ENCODE data around the gene ARHGEF19. TPM values are rescaled to one million over a fixed set of nuclear protein-coding genes. Genes with fewer than 3 reads are reported as not detected.

ARHGEF19 gene
- polyA plus RNA-seq, 6 donors from 2014 or later = 7.0 to 10.8 (median 8.1) TPM

DNA sequence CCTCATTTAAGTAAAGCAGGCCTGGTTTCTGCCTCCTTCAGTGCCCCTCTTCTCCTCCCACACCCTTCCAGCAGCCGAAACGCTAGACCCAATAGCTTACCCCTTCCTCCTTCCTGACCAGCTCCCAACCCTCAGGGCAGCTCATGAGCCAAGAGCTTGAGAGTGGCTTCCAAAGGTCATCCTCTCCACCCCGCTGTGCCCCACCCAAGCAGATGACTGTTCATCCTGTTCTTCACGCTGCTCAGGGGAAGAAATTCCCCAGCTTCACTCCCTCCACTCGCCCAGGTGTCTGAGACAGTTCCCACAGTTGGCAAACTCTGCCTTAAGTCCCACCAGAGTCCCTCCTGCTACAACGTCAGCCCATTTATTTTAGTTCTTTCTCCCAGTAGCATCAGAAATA lies 23.4 kb downstream of the ARHGEF19 start:
- Mint-ChIP-seq H3K9me3 (no peaks in the 10 kb centered on the region), H3K27me3 (peaks cover 17 to 33% (median 19%) of the 10 kb centered on the region in 3 donors), H3K36me3 (no peaks in the 10 kb centered on the region), H3K4me1 (peaks cover 0 to 3% (median 0%) of the 10 kb centered on the region in 3 donors), H3K27ac (peak overlapping the region in 1 of 6 donors; percentile 9), H3K4me3 (no peak overlapping the region)
- DNase-seq = no peak
- no peak for ATAC-seq (ENCODE audit: low read depth in 2 of 2)

DNA sequence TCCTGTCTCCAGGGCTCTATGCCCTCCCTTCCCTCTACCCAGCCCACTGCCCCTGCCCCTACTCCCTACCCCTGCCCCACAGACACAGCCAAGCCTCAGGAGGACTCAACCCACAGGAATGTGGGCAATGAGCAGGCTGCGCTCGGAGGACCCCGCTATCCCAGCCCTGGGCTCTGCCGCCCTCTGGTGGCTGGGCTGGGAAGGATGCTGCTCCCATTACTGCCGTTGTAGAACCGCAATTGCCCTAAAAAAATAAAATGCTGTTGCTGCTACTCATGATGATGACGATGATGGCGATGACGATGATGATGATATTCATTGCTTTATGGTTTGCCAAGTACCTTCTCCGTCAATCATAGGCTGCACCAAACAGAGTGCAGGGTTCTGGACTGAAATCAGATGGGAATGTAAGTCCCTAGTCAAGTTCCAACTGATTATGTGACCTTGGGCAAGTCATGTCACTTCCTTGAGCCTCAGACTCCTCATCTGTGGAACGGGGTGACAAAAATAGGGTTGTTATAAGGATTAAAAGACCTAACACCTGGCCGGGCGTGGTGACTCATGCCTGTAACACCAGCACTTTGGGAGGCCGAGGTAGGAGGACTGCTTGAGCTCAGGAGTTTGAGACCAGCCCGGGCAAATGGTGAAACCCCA lies 24.6 kb downstream of the ARHGEF19 start:
- Mint-ChIP-seq H3K4me3 (no peak overlapping the region), H3K36me3 (no peaks in the 10 kb centered on the region), H3K4me1 (peaks cover 0 to 3% (median 0%) of the 10 kb centered on the region in 3 donors), H3K27ac (no peak overlapping the region), H3K9me3 (no peaks in the 10 kb centered on the region), H3K27me3 (peaks cover 17 to 33% (median 19%) of the 10 kb centered on the region in 3 donors)
- peak; percentile 71 for DNase-seq
- peak; percentile 83 to 93 for ATAC-seq (ENCODE audit: low read depth in 2 of 2)

DNA sequence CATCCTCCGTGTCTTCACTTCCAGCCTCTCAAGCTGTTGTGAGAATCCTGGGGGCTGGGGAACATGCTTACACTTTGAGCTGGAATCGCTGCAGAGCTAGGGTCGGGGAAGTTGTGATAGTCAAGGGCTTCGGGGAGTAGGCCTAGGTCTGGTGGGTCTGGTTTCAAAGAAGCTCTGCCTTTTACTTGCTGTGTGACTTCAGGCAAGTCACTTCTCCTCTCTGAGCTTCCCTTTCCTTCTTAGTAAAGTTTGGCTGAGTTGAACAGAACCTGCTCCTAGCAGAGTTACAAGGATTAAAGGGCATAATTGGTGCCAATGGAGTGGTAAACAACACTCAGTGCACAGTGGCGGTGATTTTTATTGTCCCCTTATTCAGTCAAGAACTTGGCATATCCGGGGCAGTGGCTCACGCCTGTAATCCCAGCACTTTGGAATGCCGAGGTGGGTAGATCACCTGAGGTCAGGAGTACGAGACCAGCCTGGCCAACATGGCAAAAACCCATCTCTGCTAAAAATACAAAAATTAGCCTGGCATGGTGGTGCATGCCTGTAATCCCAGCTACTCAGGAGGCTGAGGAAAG lies 25.7 kb downstream of the ARHGEF19 start:
- DNase-seq (no peak), ATAC-seq (ENCODE audit: low read depth in 2 of 2) (no peak)
- H3K27ac Mint-ChIP-seq = no peak overlapping the region
- H3K36me3 Mint-ChIP-seq = no peaks in the 10 kb centered on the region
- no peak overlapping the region for H3K4me3 Mint-ChIP-seq
- peaks cover 0 to 3% (median 0%) of the 10 kb centered on the region in 3 donors for H3K4me1 Mint-ChIP-seq
- H3K27me3 Mint-ChIP-seq = peaks cover 17 to 36% (median 22%) of the 10 kb centered on the region in 3 donors
- no peaks in the 10 kb centered on the region for H3K9me3 Mint-ChIP-seq

DNA sequence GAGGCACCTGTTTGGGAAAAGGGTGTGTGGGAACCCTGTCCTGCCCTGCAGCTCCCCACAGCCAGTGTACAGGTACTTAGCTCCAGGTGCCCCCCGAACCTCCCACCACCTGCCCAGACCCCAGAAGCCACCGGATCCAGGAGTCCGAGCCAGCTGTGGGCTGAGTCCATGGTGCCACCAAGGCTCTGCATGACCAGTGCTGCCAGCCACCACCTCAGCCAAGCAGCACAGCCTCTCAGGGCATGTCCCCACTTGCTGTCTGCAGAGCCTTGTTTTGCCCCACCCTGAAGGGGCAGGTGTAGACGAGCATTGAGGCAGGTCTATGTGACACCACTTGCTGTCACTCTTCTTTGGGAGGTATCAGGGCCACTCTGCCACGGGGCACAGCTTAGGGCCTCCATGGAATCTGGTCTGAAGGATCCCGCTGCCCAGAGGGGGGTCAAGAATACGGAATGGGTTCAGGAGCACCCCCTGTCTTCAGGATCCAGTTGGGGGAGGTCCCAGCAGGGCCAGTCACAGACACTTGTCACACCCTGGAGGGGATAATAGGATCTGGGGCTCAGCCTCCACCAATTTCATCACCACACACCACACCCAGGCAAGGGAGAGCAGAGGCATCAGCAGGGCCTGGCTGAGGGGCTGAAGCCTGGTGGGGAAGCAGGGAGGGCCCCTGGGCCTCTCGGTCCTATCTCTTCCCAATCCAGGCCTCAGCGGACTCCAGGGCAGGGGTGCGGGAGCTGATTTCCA lies 27.7 kb downstream of the ARHGEF19 start:
- ATAC-seq (ENCODE audit: low read depth in 2 of 2) (no peak), DNase-seq (no peak)
- no peak overlapping the region for H3K4me3 Mint-ChIP-seq
- peaks cover 11 to 24% (median 17%) of the 10 kb centered on the region in 3 donors for H3K27me3 Mint-ChIP-seq
- peaks cover 0 to 3% (median 0%) of the 10 kb centered on the region in 3 donors for H3K4me1 Mint-ChIP-seq
- H3K36me3 Mint-ChIP-seq = no peaks in the 10 kb centered on the region
- H3K9me3 Mint-ChIP-seq = no peaks in the 10 kb centered on the region
- no peak overlapping the region for H3K27ac Mint-ChIP-seq

DNA sequence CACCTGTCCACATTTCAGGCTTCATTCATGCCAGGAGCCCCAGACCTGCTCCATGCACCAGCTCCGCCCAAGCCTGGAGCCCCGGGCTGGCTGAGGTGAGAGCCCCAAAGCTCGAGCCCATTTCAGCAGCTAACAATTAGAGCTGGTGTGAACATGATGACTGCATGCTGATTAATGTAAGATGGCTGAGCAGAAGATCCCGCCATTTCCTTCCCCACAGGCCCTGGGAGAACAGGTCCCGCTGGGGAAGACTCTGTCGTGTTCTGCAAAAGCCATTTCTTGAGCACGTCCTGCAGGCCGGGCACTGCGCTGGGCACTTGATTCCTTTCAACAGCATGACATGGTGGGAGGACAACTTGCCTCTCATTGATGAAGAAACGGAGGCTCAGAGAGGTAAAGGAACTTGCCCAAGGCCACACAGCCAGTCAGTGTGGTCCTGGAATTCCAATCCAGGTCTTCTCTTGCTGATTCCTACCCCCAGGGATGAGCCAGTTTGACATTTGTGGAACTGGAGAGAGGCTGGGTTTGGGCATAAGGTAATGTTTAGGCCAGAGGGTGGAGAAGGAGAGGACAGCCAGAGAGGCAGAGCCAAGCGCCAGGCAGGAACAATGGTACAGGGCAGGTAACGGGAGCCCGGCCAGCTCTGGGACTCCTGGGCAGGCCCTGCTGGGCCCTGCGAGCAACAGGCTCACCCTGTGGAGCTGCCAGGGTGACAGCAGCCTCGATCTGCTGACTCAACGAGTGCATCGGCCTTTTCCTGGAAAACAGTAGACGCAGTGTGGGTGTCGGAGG lies 28.5 kb downstream of the ARHGEF19 start:
- no peak for DNase-seq
- H3K4me3 Mint-ChIP-seq = no peak overlapping the region
- no peak for ATAC-seq (ENCODE audit: low read depth in 2 of 2)
- H3K27me3 Mint-ChIP-seq = peaks cover 11 to 23% (median 16%) of the 10 kb centered on the region in 3 donors
- H3K4me1 Mint-ChIP-seq = peaks cover 0 to 3% (median 0%) of the 10 kb centered on the region in 3 donors
- no peak overlapping the region for H3K27ac Mint-ChIP-seq
- H3K36me3 Mint-ChIP-seq = no peaks in the 10 kb centered on the region
- no peaks in the 10 kb centered on the region for H3K9me3 Mint-ChIP-seq

DNA sequence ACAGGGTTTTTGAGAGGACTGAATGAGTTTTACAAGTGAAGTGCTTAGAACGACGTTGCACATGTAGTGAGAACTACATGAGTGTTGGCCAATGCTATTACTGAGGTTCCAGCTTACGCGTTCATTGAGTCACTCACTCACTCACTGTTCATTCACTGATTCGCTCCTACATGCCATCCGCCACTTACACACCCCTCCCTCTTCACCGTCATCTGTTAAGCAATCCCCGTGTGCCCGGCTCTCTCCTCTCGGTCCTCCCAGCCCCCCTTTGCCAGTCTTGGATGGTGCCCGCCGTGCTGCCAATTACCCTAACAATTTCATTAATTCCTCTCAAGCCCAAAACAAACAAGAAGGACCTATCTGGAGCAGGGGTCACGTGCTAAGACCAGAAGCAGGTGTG lies 29.3 kb downstream of the ARHGEF19 start:
- H3K4me3 Mint-ChIP-seq = no peak overlapping the region
- peaks cover 5 to 23% (median 19%) of the 10 kb centered on the region in 3 donors for H3K27me3 Mint-ChIP-seq
- DNase-seq = no peak
- peaks cover 0 to 3% (median 0%) of the 10 kb centered on the region in 3 donors for H3K4me1 Mint-ChIP-seq
- no peaks in the 10 kb centered on the region for H3K36me3 Mint-ChIP-seq
- ATAC-seq (ENCODE audit: low read depth in 2 of 2) = no peak
- H3K9me3 Mint-ChIP-seq = no peaks in the 10 kb centered on the region
- H3K27ac Mint-ChIP-seq = peak overlapping the region in 1 of 6 donors; percentile 49

DNA sequence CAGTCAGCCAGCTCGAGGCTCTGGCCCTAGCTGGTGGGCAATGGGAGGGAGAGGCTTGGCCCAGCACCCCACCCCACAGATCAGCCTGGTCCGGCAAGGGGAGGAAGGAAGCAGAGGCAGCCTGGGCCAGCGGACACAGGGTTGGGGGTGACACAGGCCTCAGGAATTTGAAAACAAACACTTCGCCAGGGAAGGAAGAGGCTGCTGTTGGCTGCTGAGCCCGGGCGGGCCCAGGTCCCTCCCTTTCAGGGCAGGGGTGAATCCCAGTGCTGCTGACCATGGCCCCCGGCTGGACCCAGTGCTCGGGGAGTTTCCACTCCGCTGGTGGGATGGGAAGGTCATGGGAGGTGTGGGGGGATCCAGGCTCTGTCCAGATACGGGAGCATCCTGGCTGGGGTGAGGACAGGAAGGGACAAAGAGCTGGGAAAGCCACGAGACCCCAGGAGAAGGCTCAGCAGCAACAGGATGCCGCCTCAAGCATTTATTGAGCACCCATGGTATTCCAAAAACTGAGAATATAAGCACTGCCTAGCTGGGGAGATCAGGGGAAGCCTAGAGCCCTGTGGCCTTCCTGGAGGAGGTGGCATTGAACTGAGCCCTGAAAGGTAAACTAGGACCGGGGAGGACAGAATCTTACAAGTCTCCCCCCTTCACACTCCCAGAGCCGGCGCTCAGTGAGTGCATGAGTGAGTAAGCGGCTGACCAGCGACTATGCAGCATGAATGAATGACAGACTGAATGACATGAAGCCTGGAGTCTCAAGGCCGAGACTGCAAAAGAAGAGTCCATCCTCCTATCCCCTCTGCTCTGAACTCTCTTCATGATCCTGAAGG lies 30.3 kb downstream of the ARHGEF19 start:
- Mint-ChIP-seq H3K27ac (peak overlapping the region in 1 of 6 donors; percentile 44), H3K27me3 (peaks cover 7 to 27% (median 27%) of the 10 kb centered on the region in 3 donors)

DNA sequence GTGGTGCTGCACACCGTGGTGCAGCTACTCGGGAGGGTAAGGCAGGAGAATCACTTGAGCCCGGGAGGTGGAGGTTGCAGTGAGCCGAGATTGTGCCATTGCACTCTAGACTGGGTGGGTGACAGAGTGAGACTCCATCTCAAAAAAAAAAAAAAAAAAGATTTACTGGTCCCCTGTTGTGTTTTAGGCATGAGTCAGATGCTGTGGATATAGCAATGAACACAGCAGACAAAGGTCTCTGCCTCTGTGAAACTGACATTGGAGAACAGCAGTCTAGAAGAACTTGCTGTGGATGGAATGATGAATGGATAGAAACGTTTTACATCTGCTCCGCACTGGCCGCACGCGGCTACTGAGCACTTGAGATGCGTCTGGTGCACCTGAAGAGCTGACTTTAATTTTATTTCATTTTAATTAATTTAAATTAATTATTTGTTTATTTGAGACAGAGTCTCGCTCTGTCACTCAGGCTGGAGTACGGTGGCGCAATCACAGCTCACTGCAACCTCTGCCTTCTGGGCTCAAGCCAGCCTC lies 32.1 kb downstream of the ARHGEF19 start:
- ATAC-seq (ENCODE audit: low read depth in 2 of 2) (no peak), DNase-seq (no peak)
- H3K4me3 Mint-ChIP-seq = no peak overlapping the region
- H3K9me3 Mint-ChIP-seq = no peaks in the 10 kb centered on the region
- H3K36me3 Mint-ChIP-seq = no peaks in the 10 kb centered on the region
- H3K27ac Mint-ChIP-seq = no peak overlapping the region
- H3K27me3 Mint-ChIP-seq = peaks cover 17 to 41% (median 41%) of the 10 kb centered on the region in 3 donors
- H3K4me1 Mint-ChIP-seq = no peaks in the 10 kb centered on the region

More for the DNA sequence above, 30.3 kb downstream of the ARHGEF19 start:
- ATAC-seq (ENCODE audit: low read depth in 2 of 2) = no peak
- DNase-seq = no peak
- Mint-ChIP-seq H3K4me3 (no peak overlapping the region), H3K36me3 (no peaks in the 10 kb centered on the region), H3K9me3 (no peaks in the 10 kb centered on the region), H3K4me1 (no peaks in the 10 kb centered on the region)

DNA sequence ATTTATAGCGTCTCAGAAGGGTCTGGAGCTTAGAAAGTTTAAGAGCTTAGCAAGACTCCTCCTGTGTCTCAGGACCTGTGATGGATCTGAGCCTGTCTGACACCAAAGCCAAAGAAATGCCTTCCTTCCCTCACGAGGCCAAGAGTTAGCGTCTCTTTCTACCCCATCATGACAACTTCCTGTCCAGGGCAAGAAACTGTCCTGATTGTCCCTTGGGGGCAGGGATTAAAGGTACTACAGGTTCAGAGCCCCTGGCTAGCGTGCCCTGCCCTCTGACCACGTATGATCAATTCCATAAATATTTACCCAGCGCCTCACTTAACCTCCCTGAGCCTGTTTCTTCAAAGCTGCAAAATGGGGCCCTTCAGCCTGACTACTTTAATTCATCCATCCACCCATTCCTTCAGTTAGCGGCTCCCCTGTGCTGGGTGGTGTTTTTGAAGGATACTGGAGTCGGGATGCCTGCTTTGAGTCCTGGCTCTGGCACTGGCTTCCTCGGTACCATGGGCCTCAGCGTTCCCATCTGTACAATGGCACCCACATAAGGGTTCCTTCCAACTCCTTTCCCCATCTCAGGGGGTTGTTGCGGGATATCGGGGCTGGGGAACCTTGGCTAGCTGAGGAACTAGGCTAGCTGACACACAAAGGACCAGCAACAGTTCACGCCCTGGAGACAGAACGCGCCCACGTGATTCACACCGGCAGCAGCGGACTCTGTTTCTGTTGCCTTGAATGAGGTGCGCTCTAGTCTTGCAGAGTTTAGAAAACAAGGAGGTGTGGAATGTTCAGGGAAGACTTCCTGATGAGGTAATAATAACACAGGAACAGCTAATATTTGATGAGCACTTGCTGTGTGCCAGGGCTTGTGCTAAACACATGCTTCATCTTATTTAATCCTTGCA lies 33.6 kb downstream of the ARHGEF19 start:
- no peak for ATAC-seq (ENCODE audit: low read depth in 2 of 2)
- DNase-seq = no peak
- Mint-ChIP-seq H3K4me1 (no peaks in the 10 kb centered on the region), H3K27ac (peak overlapping the region in 1 of 6 donors; percentile 60), H3K4me3 (no peak overlapping the region), H3K36me3 (no peaks in the 10 kb centered on the region), H3K27me3 (peaks cover 17 to 50% (median 50%) of the 10 kb centered on the region in 3 donors), H3K9me3 (no peaks in the 10 kb centered on the region)

DNA sequence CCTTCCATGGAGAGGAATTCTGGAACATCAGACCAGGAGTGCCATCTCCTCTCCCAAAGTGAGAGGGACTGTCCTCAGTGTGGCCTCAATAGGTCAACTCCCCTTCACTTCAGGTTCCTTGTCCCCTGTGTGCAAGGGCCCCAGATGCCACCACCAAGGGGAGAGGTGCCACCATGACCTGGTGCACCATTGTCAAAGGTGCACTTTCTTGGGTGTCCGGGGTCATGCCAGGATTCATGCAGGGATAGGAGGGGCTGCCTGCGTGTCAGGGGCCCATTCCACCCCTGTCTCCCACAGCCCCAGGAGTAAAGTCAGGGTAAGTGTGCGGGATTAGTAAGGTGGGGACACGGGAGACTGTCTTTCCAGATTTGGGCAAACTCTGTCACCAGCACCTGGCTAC lies 35.1 kb downstream of the ARHGEF19 start:
- peaks cover 0 to 5% (median 0%) of the 10 kb centered on the region in 3 donors for H3K4me1 Mint-ChIP-seq
- no peak overlapping the region for H3K4me3 Mint-ChIP-seq
- no peaks in the 10 kb centered on the region for H3K9me3 Mint-ChIP-seq
- H3K27ac Mint-ChIP-seq = peak overlapping the region in 1 of 6 donors; percentile 42
- ATAC-seq (ENCODE audit: low read depth in 2 of 2) (no peak), DNase-seq (no peak)
- peaks cover 17 to 59% (median 50%) of the 10 kb centered on the region in 3 donors for H3K27me3 Mint-ChIP-seq
- H3K36me3 Mint-ChIP-seq = no peaks in the 10 kb centered on the region

DNA sequence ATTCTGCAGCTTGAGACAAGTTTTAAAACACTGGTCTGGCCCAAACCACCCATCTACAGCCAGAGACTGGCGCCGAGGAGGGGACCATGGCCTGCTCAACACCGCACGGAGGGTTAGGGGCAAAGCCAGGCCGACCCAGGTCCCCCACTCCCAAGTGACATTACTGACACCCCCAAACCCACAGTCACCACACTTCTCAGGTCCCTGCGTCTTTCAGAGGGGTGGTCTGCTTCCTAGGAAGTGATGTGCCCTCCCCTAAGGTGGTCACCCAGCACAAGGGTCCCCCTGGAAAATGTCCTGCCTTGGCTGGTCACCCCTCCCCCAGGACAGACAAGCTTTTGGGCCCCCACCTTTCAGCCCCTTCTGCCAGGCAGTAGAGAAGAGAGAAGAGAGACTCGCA lies 35.8 kb downstream of the ARHGEF19 start:
- H3K9me3 Mint-ChIP-seq = no peaks in the 10 kb centered on the region
- no peak for DNase-seq
- no peak overlapping the region for H3K4me3 Mint-ChIP-seq
- no peak overlapping the region for H3K27ac Mint-ChIP-seq
- no peak for ATAC-seq (ENCODE audit: low read depth in 2 of 2)
- no peaks in the 10 kb centered on the region for H3K36me3 Mint-ChIP-seq
- H3K27me3 Mint-ChIP-seq = peaks cover 17 to 58% (median 46%) of the 10 kb centered on the region in 3 donors
- H3K4me1 Mint-ChIP-seq = peaks cover 0 to 5% (median 0%) of the 10 kb centered on the region in 3 donors

Measured in naive B cell (primary cell).